HL-60/S4 treated with phorbol 12-myristate 13-acetate at 8.2 ng/mL for 4 days and 3 days (cell line): Measurements from ENCODE around the gene ATG12.

ENCODE experiments used
- in situ Hi-C: fragments of 300-500 bp; cut with MboI; formaldehyde crosslinking; loops from 2 replicates; pipeline ENCODE4 v1.15.0; 2022; ENCODE audit warnings: low sequenced_read_pairs

The ATG12 gene

GRCh38 chr5:115843444-115844130 is 2.2 kb upstream of the ATG12 start:
- in situ Hi-C loops, result loop anchor here (25.0 kb wide), 1 partner anchor 231 kb away; the partner anchor contains the start of gene TICAM2

- in situ Hi-C loops, result loop anchor here (25.0 kb wide), 1 partner anchor 231 kb away; the partner anchor contains the start of gene TICAM2
Measured at GRCh38 chr5:115842952-115843351, 1.6 kb upstream of the ATG12 start.

- in situ Hi-C loops, result loop anchor here (25.0 kb wide), 1 partner anchor 230 kb away; the partner anchor contains the start of gene TICAM2
Measured at GRCh38 chr5:115842089-115842935, 947 bp upstream of the ATG12 start.

- in situ Hi-C loops, result loop anchor here (25.0 kb wide), 1 partner anchor 229 kb away; the partner anchor contains the start of gene TICAM2
Measured at GRCh38 chr5:115840873-115841272, 492 bp downstream of the ATG12 start.

- in situ Hi-C loops, result loop anchor here (25.0 kb wide), 1 partner anchor 227 kb away; the partner anchor contains the start of gene TICAM2
Measured at GRCh38 chr5:115838885-115839518, 2.4 kb downstream of the ATG12 start.

GRCh38 chr5:115835481-115835880 is 5.9 kb downstream of the ATG12 start:
- in situ Hi-C loops, result loop anchor here (25.0 kb wide), 1 partner anchor 223 kb away; the partner anchor contains the start of gene TICAM2

- in situ Hi-C loops, result loop anchor here (25.0 kb wide), 1 partner anchor 219 kb away; the partner anchor contains the start of gene TICAM2
Measured at GRCh38 chr5:115831163-115831768, 10.1 kb downstream of the ATG12 start.

GRCh38 chr5:115829913-115830312 is 11.5 kb downstream of the ATG12 start:
- in situ Hi-C loops, result loop anchor here (25.0 kb wide), 1 partner anchor 218 kb away; the partner anchor contains the start of gene TICAM2

GRCh38 chr5:115825948-115826347 is 15.4 kb downstream of the ATG12 start:
- in situ Hi-C loops, result loop anchor here (25.0 kb wide), 1 partner anchor 214 kb away; the partner anchor contains the start of gene TICAM2

GRCh38 chr5:115824983-115825382 is 16.4 kb downstream of the ATG12 start:
- in situ Hi-C loops, result loop anchor here (25.0 kb wide), 1 partner anchor 213 kb away; the partner anchor contains the start of gene TICAM2

- in situ Hi-C loops, result no loop called here
Measured at GRCh38 chr5:115820846-115821245, 20.5 kb downstream of the ATG12 start.

- in situ Hi-C loops, result no loop called here
Measured at GRCh38 chr5:115818821-115819220, 22.5 kb downstream of the ATG12 start.

GRCh38 chr5:115817386-115817785 is 24.0 kb downstream of the ATG12 start:
- in situ Hi-C loops, result no loop called here

GRCh38 chr5:115816226-115817081 is 24.9 kb downstream of the ATG12 start, which contains the start of gene CDO1:
TSS of gene CDO1 (minus strand) at chr5:115816659. CDS start at chr5:115816397, 262 bp downstream.
- in situ Hi-C loops, result no loop called here

GRCh38 chr5:115815693-115816225 is 25.6 kb downstream of the ATG12 start:
- in situ Hi-C loops, result no loop called here

- in situ Hi-C loops, result no loop called here
Measured at GRCh38 chr5:115815006-115815692, 26.2 kb downstream of the ATG12 start.

GRCh38 chr5:115813719-115814118 is 27.6 kb downstream of the ATG12 start:
- in situ Hi-C loops, result no loop called here

GRCh38 chr5:115812372-115812771 is 29.0 kb downstream of the ATG12 start:
- in situ Hi-C loops, result no loop called here
